HG02973 (cell line): Measurements from ENCODE around the gene GNAZ.

ENCODE experiments used
- ATAC-seq: cut with Tn5 transposase; IDR thresholded peaks from one replicate; pipeline ENCODE4 v1.9.1; 2021; ENCODE audit warnings: moderate library complexity; ENCODE audit not compliant: unreplicated experiment

Gene GNAZ

GRCh38 chr22:23091760-23092159 is 21.4 kb downstream of the GNAZ start:
- no peak for ATAC-seq

GRCh38 chr22:23092217-23092955 is 22.1 kb downstream of the GNAZ start:
- ATAC-seq: no peak

GRCh38 chr22:23093051-23093788 is 22.9 kb downstream of the GNAZ start:
- no peak for ATAC-seq

- ATAC-seq: no peak
These were observed 23.9 kb downstream of the GNAZ start for GRCh38 chr22:23094260-23094659.

- ATAC-seq: no peak
These were observed 24.7 kb downstream of the GNAZ start for GRCh38 chr22:23094695-23095681.

GRCh38 chr22:23095733-23096342 is 25.5 kb downstream of the GNAZ start:
- no peak for ATAC-seq

GRCh38 chr22:23097412-23098229 is 27.3 kb downstream of the GNAZ start:
- ATAC-seq: no peak

- ATAC-seq: no peak
These were observed 27.9 kb downstream of the GNAZ start for GRCh38 chr22:23098230-23098705.

GRCh38 chr22:23098718-23099530 is 28.6 kb downstream of the GNAZ start:
- ATAC-seq: no peak

GRCh38 chr22:23099531-23099804 is 29.1 kb downstream of the GNAZ start:
- ATAC-seq: no peak

- no peak for ATAC-seq
These were observed 29.9 kb downstream of the GNAZ start for GRCh38 chr22:23100124-23100801.

- ATAC-seq: no peak
These were observed 31.2 kb downstream of the GNAZ start for GRCh38 chr22:23101524-23101923.

GRCh38 chr22:23102002-23102655 is 31.8 kb downstream of the GNAZ start:
- ATAC-seq: no peak

GRCh38 chr22:23102776-23103175 is 32.5 kb downstream of the GNAZ start:
- ATAC-seq: no peak

GRCh38 chr22:23103199-23103954 is 33.1 kb downstream of the GNAZ start:
- ATAC-seq: no peak

GRCh38 chr22:23104187-23104971 is 34.1 kb downstream of the GNAZ start:
- no peak for ATAC-seq

- ATAC-seq: no peak
These were observed 35.0 kb downstream of the GNAZ start for GRCh38 chr22:23105304-23105703.
